Stimulated activated CD4-positive, alpha-beta T cell treated with anti-CD3 and anti-CD28 coated beads, Interleukin-1b, Interleukin-23, amount 100 ng/mL, for 24 hours (primary cell): ENCODE data around the gene ERBB2.
"Not testable (repeated sequence)": the region's sequence is repeated elsewhere in the genome, so short reads cannot be mapped to it uniquely, and the experiment has no call there.

ENCODE experiments used
- DNase-seq, 4 experiments: peaks; one replicate each; pipeline ENCODE4 v3.0.0-alpha.2; 2020; ENCODE audit warnings: low read depth in 4 of 4, low spot score in 1 of 4

ERBB2 gene

DNA sequence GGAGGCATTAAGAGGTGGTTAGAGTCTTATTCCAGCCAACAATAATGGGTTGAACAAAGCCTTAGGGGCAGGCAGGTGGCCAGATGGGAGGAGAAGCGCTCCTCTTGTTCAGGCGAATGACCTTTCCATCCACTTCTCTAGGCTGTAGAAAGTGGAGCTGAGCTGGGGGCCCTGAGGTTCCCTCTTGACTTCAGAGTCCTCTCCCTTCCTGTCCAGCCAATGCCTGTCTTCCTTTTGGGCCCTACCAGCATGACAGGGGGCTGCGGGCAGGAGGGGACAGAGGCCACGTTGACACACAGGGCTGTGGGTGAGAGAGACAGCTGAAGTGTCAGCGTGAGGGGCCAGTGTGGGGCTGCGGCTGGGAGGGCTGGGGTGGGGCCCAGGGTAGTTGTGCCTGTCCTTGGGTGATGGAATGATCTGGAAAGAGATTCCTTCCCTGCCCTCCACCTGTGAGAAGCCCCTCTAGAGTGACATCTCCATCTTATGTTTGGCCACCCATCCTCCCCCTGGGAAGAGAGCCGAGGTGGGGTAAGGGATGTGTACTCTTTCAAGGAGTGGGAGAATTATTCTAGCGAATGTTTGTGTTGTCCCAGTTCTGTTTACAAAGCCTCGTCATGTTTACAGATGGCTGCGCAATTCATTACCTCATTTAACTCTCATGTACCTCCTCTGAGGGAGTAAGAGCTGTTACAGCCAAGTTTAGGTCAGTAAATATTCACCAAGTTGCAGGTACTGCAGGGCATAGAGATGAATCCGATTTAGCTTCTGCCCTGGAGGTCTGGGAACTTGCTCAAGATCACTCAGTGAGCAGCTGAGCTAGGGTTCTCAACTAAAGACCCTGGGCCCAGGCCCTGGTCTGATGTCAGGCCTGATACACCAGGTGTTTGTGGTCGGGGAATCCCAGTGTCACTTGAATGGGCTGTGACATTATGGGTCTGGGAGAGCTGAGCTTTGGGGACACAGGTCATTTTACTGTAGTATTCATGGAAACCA lies 3.3 kb downstream of the ERBB2 start:
- no peak for DNase-seq

DNA sequence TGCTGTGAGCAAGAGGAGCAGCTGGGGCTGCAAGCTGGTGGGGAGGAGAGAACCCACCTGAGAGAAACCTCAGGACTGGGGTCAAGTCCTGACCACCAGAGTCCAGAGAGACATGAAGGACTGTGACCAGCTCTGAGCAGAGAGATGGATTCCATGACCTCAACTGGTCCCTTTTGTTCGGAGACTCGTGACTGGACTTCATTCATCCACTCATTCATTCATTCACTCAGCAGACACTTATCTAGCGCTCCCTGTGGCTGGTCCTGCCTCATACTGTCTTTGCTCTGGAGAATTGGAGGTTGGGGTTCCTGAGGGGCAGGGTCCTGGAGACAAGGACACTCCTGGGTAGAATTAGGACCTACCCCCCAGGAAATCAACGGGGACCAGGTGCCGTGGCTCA lies 4.0 kb downstream of the ERBB2 start:
- DNase-seq: no peak

DNA sequence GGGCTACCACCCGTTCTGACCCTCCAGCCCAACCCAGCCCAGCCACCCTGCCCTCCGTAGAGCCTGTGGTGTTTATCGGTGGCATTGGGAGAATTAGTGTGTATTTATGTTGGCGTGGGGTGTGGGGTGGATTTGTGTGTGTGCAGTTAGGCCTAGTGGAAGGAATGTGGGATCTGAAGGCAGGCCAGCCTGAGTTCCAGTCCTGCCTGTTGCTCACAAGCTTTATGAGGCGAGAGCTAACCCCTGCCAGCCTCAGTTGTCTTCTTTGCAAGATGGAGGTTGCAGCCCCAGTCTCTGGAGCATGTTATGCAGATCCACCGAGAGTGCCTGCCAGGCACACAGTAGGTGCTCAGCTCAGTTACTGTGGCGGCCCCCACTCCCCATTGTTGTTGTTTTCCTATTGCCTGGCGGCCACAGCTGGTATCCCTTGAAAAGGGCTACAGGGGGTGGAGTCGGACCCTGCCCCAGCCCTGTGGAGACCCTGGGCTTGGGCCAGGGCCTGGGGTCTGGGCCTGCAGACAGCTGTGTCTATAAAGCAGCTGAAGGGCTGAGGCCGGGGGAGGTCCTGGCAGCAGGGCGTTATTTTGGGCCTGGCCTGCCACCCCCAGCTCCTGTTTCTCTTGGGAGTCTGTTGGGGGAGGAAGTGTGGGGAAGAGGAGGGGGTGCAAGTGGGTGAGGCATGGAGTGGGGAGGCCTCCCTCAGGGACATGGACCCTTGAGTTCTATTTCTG lies 5.1 kb downstream of the ERBB2 start:
- no peak for DNase-seq

DNA sequence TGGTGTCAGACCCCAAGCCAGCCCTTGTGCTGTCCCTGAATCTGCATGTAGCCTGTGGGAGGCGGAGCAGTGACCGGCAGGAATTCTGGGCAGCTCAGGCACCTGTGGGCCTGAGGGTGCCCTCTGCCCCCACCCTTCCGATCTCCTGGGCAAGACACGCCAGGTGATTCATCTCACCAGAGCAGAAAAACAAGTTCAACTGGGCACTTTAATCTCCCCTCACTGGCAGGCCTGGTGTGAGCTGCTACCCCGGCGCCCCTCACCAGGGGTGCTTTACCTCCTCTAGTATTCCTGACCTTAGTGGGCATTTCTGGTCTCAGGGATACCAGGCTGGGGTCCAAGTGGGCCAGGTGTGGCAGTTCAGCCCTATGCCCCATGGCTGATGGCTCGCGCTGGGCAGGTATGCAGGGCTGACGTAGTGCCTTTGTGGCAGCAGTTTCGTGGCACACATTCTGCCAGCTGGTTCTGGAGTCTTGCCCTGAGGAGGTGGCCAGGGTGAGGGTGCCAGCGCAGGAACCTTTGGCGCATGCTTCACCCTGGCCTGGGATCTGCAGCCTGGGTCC lies 6.0 kb downstream of the ERBB2 start:
- no peak for DNase-seq

DNA sequence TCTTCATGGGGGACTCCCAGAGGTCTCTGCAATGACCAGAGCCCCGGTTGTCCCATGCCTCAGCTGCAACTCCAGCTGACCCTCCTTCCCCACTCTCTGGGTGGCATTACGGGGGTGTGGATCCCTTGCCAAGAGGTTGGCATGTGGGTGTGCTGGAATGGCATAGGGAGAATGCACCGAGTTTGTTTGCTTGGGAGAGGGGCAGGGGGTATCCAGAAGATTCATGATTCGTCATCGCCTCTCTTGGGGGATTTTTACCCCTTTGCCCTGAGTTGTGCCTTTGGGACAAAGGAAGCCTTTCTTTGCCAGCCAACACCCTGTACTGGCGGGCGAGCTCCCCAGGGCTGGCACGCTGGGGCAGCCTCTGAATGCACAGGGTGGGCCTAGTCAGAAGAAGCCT lies 6.5 kb downstream of the ERBB2 start:
- no peak for DNase-seq

DNA sequence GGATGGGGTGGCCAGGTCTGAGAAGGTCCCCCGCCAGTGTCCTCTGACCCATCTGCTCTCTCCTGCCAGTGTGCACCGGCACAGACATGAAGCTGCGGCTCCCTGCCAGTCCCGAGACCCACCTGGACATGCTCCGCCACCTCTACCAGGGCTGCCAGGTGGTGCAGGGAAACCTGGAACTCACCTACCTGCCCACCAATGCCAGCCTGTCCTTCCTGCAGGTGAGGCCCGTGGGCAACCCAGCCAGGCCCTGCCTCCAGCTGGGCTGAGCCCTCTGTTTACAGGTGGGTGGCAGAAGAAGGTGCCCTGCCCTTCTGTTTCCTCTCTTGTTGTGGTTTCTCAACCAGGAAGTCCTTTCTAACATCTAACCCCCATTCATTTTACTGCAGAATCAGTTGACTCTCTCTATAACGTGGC lies 7.1 kb downstream of the ERBB2 start:
- DNase-seq: no peak

DNA sequence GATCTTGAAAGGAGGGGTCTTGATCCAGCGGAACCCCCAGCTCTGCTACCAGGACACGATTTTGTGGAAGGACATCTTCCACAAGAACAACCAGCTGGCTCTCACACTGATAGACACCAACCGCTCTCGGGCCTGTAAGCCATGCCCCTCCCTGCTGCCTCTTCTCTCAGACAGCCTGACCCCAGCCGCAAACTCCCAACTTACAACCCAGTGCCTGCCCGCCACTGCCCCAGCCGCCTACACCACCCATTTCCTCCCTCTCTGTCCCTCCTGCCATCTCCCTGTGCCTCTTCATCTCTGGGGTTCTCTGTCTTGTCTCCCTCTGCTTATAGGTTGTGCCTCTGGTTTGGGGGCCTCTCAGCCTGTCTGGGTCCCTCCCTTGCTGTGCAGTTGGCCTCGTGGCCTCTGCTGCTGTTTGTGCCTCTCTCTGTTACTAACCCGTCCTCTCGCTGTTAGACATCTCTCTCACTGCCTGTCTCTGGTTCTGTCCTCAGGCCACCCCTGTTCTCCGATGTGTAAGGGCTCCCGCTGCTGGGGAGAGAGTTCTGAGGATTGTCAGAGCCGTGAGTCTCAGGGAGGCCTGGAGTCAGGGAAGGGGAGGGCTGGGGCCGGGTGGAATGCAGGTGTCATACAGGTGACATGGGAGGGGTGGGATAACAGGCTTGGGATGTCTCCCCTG lies 9.6 kb downstream of the ERBB2 start:
- DNase-seq: no peak

DNA sequence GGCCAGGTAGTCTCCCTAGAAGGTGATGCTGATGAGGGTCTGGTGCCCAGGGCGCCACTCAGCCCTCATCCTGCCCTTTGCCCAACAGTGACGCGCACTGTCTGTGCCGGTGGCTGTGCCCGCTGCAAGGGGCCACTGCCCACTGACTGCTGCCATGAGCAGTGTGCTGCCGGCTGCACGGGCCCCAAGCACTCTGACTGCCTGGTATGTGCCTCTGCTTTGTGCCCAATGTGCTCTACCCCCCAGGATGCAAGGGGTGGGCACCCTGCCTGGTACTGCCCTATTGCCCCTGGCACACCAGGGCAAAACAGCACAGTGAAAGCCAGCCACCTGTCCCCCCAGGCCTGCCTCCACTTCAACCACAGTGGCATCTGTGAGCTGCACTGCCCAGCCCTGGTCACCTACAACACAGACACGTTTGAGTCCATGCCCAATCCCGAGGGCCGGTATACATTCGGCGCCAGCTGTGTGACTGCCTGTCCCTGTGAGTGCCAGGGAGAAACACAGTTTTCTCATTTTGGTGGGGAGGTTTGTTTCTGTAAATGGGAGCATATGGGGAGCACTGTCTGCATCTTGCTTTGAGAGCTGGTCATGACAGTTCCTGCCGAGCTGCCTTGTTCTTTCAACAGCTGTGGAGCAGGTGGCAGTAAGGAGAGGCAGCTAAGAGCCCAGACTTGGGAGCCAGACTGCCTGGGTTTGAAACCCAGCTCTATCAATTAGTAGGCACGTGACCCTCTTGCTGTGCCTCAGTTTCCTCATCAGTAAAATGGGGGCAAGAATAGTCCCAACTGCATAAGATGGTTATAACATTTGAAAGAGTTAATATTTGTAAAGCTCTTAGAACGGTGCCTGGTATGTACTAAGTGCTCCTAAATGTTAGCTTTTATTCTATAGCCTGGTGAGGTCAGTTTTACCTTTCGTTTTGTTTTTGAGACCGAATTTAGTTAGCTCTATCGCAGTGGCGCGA lies 10.4 kb downstream of the ERBB2 start:
- no peak for DNase-seq

DNA sequence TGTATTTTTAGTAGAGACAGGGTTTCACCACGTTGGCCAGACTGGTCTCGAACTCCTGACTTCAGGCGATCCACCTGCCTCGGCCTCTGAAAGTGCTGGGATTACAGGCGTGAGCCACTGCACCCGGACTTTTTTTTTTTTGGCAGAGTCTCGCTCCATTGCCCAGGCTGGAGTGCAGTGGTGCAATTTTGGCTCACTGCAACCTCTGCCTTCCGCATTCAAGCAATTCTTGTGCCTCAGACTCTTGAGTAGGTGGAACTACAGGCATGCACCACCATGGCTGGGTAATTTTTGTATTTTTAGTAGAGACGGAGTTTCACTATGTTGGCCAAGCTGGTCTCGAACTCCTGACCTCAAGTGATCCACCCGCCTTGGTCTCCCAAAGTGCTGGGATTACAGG lies 11.2 kb downstream of the ERBB2 start:
- DNase-seq: not testable (repeated sequence)

DNA sequence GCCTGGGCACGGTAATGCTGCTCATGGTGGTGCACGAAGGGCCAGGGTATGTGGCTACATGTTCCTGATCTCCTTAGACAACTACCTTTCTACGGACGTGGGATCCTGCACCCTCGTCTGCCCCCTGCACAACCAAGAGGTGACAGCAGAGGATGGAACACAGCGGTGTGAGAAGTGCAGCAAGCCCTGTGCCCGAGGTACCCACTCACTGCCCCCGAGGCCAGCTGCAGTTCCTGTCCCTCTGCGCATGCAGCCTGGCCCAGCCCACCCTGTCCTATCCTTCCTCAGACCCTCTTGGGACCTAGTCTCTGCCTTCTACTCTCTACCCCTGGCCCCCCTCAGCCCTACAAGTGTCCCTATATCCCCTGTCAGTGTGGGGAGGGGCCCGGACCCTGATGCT lies 12.0 kb downstream of the ERBB2 start:
- no peak for DNase-seq

DNA sequence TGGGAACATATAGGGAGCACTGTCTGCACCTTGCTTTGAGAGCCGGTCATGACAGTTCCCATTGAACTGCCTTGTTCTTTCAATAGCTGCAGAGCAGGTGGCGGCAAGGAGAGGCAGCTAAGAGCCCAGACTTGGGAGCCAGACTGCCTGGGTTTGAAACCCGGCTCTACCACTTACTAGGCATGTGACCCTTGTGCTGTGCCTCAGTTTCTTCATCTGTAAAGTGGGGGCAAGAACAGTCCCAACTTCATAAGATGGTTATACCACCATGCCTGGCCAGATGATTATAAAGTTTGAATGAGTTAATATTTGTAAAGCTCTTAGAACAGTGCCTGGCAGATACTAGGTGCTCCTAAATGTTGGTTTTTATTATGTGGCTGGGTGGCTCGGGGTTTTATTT lies 14.4 kb downstream of the ERBB2 start:
- no peak for DNase-seq

DNA sequence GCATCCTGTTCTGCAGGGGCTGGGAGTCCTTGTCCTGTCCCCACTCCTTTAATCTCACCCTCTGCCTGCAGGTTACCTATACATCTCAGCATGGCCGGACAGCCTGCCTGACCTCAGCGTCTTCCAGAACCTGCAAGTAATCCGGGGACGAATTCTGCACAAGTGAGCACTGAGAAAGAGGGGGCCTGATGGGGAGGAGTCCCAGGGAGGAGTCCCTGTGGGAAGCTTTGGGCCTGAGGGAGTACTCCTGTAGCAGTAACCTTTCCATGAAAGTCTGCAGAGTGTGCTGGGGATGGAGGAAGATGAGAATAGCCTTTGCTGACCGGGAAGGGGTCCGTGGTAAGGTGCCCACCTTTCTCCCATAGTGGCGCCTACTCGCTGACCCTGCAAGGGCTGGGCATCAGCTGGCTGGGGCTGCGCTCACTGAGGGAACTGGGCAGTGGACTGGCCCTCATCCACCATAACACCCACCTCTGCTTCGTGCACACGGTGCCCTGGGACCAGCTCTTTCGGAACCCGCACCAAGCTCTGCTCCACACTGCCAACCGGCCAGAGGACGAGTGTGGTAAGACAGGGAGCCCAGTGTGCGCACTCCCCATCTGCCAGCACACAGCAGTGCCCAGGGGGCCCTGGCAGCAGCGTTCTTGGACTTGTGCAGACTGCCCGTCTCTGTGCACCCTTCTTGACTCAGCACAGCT lies 15.7 kb downstream of the ERBB2 start:
- DNase-seq: no peak

DNA sequence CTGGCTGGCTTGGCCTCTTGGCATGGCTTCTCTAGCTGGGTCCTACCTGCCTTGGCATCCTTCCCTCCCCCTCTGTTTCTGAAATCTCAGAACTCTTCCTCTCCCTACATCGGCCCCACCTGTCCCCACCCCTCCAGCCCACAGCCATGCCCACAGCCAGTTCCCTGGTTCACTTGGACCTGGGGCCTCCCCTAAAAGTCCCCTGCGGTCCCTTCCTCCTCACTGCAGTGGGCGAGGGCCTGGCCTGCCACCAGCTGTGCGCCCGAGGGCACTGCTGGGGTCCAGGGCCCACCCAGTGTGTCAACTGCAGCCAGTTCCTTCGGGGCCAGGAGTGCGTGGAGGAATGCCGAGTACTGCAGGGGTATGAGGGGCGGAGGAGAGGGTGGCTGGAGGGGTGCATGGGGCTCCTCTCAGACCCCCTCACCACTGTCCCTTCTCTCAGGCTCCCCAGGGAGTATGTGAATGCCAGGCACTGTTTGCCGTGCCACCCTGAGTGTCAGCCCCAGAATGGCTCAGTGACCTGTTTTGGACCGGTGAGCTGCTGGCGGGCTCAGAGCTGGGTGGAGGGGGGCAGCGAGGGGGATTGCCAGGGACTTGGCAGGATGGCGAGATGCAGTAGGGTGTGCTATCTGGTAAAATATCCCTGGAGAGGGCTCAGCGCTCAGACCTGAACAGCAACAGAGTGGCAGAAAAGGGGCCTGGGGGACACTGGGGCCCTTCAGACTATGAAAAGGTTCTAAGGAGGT lies 16.4 kb downstream of the ERBB2 start:
- DNase-seq: no peak

DNA sequence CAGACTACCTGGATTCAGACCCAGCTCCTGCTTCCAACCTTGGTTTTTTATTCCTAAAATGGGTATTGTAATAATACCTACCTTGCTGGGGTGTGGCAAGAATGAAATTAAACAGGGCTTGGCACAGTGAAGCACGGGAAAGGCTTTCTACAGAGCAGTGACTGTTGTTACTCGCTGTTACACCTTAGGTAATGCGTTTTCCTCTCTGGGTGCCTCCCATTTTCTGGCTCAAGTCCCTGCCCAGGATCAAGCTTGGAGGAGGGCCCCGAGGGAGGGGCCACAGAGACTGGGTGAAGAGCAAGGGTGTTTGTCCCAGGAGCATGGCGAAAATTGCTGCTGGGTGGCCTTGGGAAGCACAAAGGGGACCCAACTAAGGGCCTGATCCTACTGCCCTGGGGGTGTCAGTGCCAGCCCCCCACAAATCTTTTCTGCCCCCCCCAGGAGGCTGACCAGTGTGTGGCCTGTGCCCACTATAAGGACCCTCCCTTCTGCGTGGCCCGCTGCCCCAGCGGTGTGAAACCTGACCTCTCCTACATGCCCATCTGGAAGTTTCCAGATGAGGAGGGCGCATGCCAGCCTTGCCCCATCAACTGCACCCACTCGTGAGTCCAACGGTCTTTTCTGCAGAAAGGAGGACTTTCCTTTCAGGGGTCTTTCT lies 17.1 kb downstream of the ERBB2 start:
- no peak for DNase-seq

DNA sequence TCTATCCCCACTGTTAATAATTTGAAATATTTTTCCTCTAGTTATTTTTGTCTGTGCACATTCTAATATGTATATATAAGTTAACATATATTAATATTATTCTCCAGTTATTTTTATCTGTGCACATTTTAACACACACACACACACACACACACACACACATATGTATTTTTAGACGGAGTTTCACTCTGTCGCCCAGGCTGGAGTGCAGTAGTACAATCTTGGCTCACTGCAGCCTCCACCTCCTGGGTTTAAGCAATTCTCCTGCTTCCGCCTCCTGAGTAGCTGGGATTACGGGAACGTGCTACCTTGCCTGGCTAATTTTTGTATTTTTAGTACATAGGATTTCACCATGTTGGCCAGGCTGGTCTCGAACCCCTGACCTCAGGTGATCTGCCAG lies 17.8 kb downstream of the ERBB2 start:
- DNase-seq: no peak

DNA sequence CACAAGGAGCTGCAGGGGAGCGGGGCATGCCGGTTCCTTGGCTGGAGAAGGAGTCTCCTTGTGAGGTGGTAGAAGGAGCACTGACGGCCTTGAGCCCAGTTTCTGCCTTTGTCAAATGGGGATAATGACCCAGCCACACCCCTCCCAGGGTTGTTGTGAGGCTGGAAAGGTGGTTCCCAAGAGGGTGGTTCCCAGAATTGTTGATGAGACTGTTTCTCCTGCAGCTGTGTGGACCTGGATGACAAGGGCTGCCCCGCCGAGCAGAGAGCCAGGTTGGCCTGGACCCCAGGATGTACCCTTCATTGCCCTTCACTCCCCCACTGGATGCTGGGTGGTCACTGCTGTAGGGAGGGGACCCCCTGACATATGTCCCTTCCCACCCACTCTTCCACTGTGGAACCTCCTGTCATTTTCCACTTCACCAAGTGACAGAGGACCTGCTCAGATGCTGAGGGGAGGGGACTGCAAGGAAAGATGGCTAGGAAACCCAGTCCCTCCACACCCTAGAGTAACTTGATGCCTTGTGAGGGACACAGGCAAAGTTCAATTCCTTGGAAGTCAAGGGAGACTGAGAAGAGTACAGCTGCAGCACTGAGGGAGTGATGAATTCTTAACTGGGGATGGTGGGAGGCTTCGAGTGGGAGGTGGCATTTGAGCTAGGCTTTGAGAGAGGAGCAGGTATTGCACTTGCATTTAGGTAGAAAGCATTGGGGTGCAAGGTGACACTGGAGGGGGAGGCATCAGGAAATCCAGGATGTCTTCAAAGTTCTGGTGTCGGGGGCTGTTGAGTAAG lies 19.9 kb downstream of the ERBB2 start:
- DNase-seq: no peak

DNA sequence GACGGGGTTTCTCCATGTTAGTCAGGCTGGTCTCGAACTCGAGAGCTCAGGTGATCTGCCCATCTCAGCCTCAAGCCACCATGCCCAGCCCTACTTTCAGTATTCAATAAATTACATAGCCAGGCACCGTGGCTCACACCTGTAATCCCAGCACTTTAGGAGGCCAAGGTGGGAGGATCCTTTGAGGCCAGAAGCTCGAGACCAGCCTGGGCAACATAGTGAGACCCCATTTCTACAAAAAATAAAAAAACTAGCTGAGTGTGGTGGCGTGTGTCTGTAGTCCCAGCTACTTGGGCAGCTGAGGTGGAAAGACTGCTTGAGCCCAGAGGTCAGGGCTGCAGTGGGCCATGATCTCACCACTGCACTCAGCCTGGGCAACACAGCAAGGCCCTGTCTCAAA lies 22.2 kb downstream of the ERBB2 start:
- DNase-seq: no peak
